Measurements from ENCODE around the gene SLC4A5. TPM values are rescaled to one million over a fixed set of nuclear protein-coding genes. Genes with fewer than 3 reads are reported as not detected.
A peak's percentile ranks its signal among the peaks of the same experiment; 100 is the strongest.

Gene SLC4A5
- total RNA-seq, 1 experiment from 2014 or later, result 1.8 TPM

GRCh38 chr2:74391580-74392448 lies 48.6 kb upstream of the SLC4A5 start (continued):
- no peak for TF ChIP-seq AFF4 (CRISPR knock-in tag; IDR thresholded peaks at IDR 0.05; ENCODE audit: borderline replicate concordance)
- no peak for TF ChIP-seq PRRX2 (CRISPR knock-in tag; IDR thresholded peaks at IDR 0.05)
- no peak for TF ChIP-seq ZNF512 (CRISPR knock-in tag; IDR thresholded peaks at IDR 0.05; ENCODE audit: borderline replicate concordance)
- TF ChIP-seq OVOL2 (CRISPR knock-in tag; IDR thresholded peaks at IDR 0.05; ENCODE audit: borderline replicate concordance), result no peak
- TF ChIP-seq ZNF232 (CRISPR knock-in tag; IDR thresholded peaks at IDR 0.05), result no peak
- TF ChIP-seq EMX1 (CRISPR knock-in tag; IDR thresholded peaks at IDR 0.05), result no peak
- TF ChIP-seq ZNF138 (CRISPR knock-in tag; conservative IDR thresholded peaks at IDR 0.05), result 0 out of 2 replicates have a peak, but pooled peaks have one; percentile 43
- TF ChIP-seq ELF4 (CRISPR knock-in tag; IDR thresholded peaks at IDR 0.05; ENCODE audit: low read depth), result no peak
- TF ChIP-seq ZNF396 (CRISPR knock-in tag; IDR thresholded peaks at IDR 0.05; ENCODE audit: borderline replicate concordance), result no peak
- TF ChIP-seq ZNF121 (CRISPR knock-in tag; IDR thresholded peaks at IDR 0.05), result no peak
- no peak for TF ChIP-seq TCF7 (CRISPR knock-in tag; IDR thresholded peaks at IDR 0.05; ENCODE audit: low read depth)
- TF ChIP-seq SMAD3 (CRISPR knock-in tag; IDR thresholded peaks at IDR 0.05; ENCODE audit: borderline replicate concordance), result no peak
- TF ChIP-seq FOXJ3 (CRISPR knock-in tag; IDR thresholded peaks at IDR 0.05; ENCODE audit: borderline replicate concordance), result no peak
- no peak for TF ChIP-seq FOXK1 (CRISPR knock-in tag; IDR thresholded peaks at IDR 0.05)
- no peak for TF ChIP-seq ZNF281 (CRISPR knock-in tag; IDR thresholded peaks at IDR 0.05)
- no peak for TF ChIP-seq SMAD4 (CRISPR knock-in tag; IDR thresholded peaks at IDR 0.05)
- TF ChIP-seq SOX15 (CRISPR knock-in tag; IDR thresholded peaks at IDR 0.05), result no peak
- no peak for TF ChIP-seq IRF1 (CRISPR knock-in tag; IDR thresholded peaks at IDR 0.05)
- no peak for TF ChIP-seq ZNF532 (CRISPR knock-in tag; IDR thresholded peaks at IDR 0.05; ENCODE audit: borderline replicate concordance)
- TF ChIP-seq PRDM15 (CRISPR knock-in tag; IDR thresholded peaks at IDR 0.05), result no peak
